Measurements from ENCODE around the gene ARHGAP31. TPM values are rescaled to one million over a fixed set of nuclear protein-coding genes. Genes with fewer than 3 reads are reported as not detected.

Gene ARHGAP31
- total and polyA plus RNA-seq, 2 of the 8 experiments (the other 6 are each of a cell fraction or from before 2014, with no cell fraction given): 1.1 to 7.6 TPM

DNA sequence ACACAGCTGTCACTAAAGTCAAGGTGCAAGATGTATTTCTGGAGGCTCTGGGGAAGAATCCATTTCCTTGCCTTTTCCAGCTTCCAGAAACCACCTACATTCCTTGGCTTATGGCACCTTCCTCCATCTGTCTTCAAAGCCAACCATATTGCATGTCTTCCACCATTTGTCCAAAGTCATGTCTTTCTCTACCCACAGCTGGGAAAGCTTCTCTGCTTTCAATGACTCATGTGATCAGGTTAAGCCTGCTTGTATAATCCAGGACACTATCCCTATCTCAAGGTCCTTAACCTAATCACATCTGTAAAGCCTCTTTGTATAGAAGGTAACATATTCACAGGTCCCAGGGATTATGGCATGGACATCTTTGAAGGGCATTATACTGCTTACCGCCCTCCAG is 14.2 kb downstream of the ARHGAP31 start:
- Histone ChIP-seq H2BK5ac (ENCODE audit: low read depth, low read length) (no peak overlapping the region), H3K56ac (replicated peaks; ENCODE audit: insufficient read length, low read depth, low read length) (no peak overlapping the region), H3K4me2 (ENCODE audit: insufficient read depth in 1 of 2, low read depth in 2 of 2, low read length in 2 of 2) (no peak overlapping the region), H2AFZ (ENCODE audit: low read length) (no peak overlapping the region), H4K5ac (ENCODE audit: insufficient read length, low read depth, low read length) (no peak overlapping the region), H4K91ac (replicated peaks; ENCODE audit: insufficient read length, low read length) (no peak overlapping the region), H3K27me3 (replicated peaks in 1 of 4; ENCODE audit: control insufficient read depth in 3 of 4, extremely low read depth in 1 of 4, insufficient read depth in 3 of 4, low read length in 3 of 4) (peaks cover 0 to 3% (median 0%) of the 10 kb centered on the region in 4 experiments; a peak in 2 of 7 replicates), H2BK15ac (ENCODE audit: low read length) (no peak overlapping the region), H3K4ac (replicated peaks; ENCODE audit: insufficient read length, low read depth, low read length) (no peak overlapping the region), H3K18ac (ENCODE audit: extremely low read depth, low read length) (no peak overlapping the region), H3K79me2 (ENCODE audit: control insufficient read depth in 1 of 2, insufficient read depth in 2 of 2, low read length in 2 of 2) (no peaks in the 10 kb centered on the region), H3K14ac (ENCODE audit: insufficient read length) (no peak overlapping the region), H2BK12ac (ENCODE audit: low read depth, low read length) (no peak overlapping the region), H3K36me3 (ENCODE audit: control insufficient read depth in 2 of 4, insufficient read depth in 4 of 4, low read length in 3 of 4) (no peaks in the 10 kb centered on the region), H3K23me2 (ENCODE audit: low read depth, low read length) (no peaks in the 10 kb centered on the region), H3K4me1 (replicated peaks in 1 of 4; ENCODE audit: control insufficient read depth in 3 of 4, insufficient read depth in 4 of 4, low read length in 3 of 4) (peaks cover under 1 to 11% (median 3%) of the 10 kb centered on the region in 4 experiments), H2AK5ac (ENCODE audit: low read depth, low read length) (no peak overlapping the region), H2BK20ac (ENCODE audit: low read length) (no peak overlapping the region), H3K27ac (ENCODE audit: low read depth, low read length) (no peak overlapping the region), H3K9ac (replicated peaks in 1 of 4; ENCODE audit: extremely low read depth in 1 of 4, low read depth in 3 of 4, low read length in 3 of 4) (no peak overlapping the region), H3K23ac (ENCODE audit: insufficient read length) (no peak overlapping the region), H4K8ac (ENCODE audit: extremely low read depth, insufficient read depth, low read length) (no peak overlapping the region), H3K79me1 (ENCODE audit: low read depth, low read length) (no peaks in the 10 kb centered on the region), H3K9me3 (ENCODE audit: insufficient read depth in 2 of 2, low read depth in 1 of 2, low read length in 1 of 2) (no peaks in the 10 kb centered on the region), H3K4me3 (ENCODE audit: extremely low read depth in 1 of 4, insufficient read depth in 2 of 4, low read depth in 3 of 4, low read length in 4 of 4) (no peak overlapping the region), H2BK120ac (replicated peaks; ENCODE audit: low read depth, low read length) (no peak overlapping the region), H4K20me1 (replicated peaks in 1 of 2; ENCODE audit: control insufficient read depth in 1 of 2, insufficient read depth in 2 of 2, low read length in 2 of 2) (no peaks in the 10 kb centered on the region)
- 96% methylated on average over 1 of the region's 1 CpG; no CpG with 5 or more reads in 1 of the 2 experiments for whole genome bisulfite sequencing, 2 experiments (ENCODE audit: extremely low coverage in 1 of 2, insufficient coverage in 1 of 2, insufficient read length in 1 of 2, insufficient replicate concordance in 2 of 2, low coverage in 1 of 2, low lambda C conversion rate in 2 of 2, missing lambda C conversion rate in 1 of 2)
- ChIA-PET CTCF (ENCODE audit: partially characterized antibody) (no interaction called here), POLR2A (ENCODE audit: partially characterized antibody) (no interaction called here)
- no peak for FAIRE-seq
- DNase-seq (ENCODE audit: low read depth in 1 of 2, low spot score in 2 of 2): no peak
- TF ChIP-seq KDM1A (IDR thresholded peaks at IDR 0.05; ENCODE audit: borderline replicate concordance, low read length): no peak
- TF ChIP-seq, protein P1, sequence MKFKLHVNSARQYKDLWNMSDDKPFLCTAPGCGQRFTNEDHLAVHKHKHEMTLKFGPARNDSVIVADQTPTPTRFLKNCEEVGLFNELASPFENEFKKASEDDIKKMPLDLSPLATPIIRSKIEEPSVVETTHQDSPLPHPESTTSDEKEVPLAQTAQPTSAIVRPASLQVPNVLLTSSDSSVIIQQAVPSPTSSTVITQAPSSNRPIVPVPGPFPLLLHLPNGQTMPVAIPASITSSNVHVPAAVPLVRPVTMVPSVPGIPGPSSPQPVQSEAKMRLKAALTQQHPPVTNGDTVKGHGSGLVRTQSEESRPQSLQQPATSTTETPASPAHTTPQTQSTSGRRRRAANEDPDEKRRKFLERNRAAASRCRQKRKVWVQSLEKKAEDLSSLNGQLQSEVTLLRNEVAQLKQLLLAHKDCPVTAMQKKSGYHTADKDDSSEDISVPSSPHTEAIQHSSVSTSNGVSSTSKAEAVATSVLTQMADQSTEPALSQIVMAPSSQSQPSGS (IDR thresholded peaks at IDR 0.05; ENCODE audit: low read length): no peak
- no peak for TF ChIP-seq GABPA (IDR thresholded peaks at IDR 0.05; ENCODE audit: borderline replicate concordance, insufficient read depth, low read length)
- TF ChIP-seq SIX5 (IDR thresholded peaks at IDR 0.05; ENCODE audit: low read depth, low read length): no peak
- no peak for TF ChIP-seq BACH1 (IDR thresholded peaks at IDR 0.05; ENCODE audit: low read length)
- no peak for TF ChIP-seq RXRA (IDR thresholded peaks at IDR 0.05; ENCODE audit: insufficient read depth, low read depth, low read length)
- no peak for TF ChIP-seq POLR2A (IDR thresholded peaks at IDR 0.05; ENCODE audit: control extremely low read depth in 1 of 2, low read depth in 2 of 2, low read length in 2 of 2)
- TF ChIP-seq SIN3A (conservative IDR thresholded peaks at IDR 0.05 in 1 of 2, IDR thresholded peaks at IDR 0.05 in 1 of 2; ENCODE audit: low read depth in 1 of 2, low read length in 2 of 2): no peak
- TF ChIP-seq SAP30 (IDR thresholded peaks at IDR 0.05; ENCODE audit: insufficient read depth, insufficient replicate concordance, low read length): no peak
- no peak for TF ChIP-seq PHF8 (conservative IDR thresholded peaks at IDR 0.05; ENCODE audit: low read depth, low read length)
- TF ChIP-seq JUN (IDR thresholded peaks at IDR 0.05; ENCODE audit: low read depth, low read length): no peak
- TF ChIP-seq, protein P2, sequence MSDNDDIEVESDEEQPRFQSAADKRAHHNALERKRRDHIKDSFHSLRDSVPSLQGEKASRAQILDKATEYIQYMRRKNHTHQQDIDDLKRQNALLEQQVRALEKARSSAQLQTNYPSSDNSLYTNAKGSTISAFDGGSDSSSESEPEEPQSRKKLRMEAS (IDR thresholded peaks at IDR 0.05): no peak
- TF ChIP-seq ZNF274 (IDR thresholded peaks at IDR 0.05; ENCODE audit: borderline replicate concordance, extremely low read depth, low read length): no peak

All from H1 (cell line).